Heart left ventricle (tissue), 16 donors: Measurements from ENCODE around the gene TSNAX. TPM values are rescaled to one million over a fixed set of nuclear protein-coding genes. Genes with fewer than 3 reads are reported as not detected.
A peak's percentile ranks its signal among the peaks of the same experiment; 100 is the strongest.

ENCODE experiments used
- ATAC-seq, 4 donors: fragments of 200-7000 bp; cut with Tn5 transposase; one replicate each; pipeline ENCODE4 v1.9.1; 2020 to 2022; ENCODE audit warnings: moderate library complexity in 4 of 4, mild to moderate bottlenecking in 3 of 4, moderate number of reproducible peaks in 1 of 4
- DNase-seq, 5 donors: peaks; one replicate each; pipeline ENCODE4 v3.0.0-alpha.2; 2020
- H3K27ac ChIP-seq, 12 donors: fragments of 200-600 bp; sonication (generic) in 4 of 12; one replicate each; pipeline versions ENCODE4 v1.5.0 to v1.8.0; 2016 to 2022; ENCODE audit warnings: mild to moderate bottlenecking in 2 of 12
- H3K27me3 ChIP-seq, 9 donors: fragments of 200-600 bp; sonication (generic) in 2 of 9; one replicate each; pipeline versions ENCODE4 v1.5.1 to v1.8.0; 2016 to 2022; ENCODE audit warnings: mild to moderate bottlenecking in 3 of 9
- H3K36me3 ChIP-seq, 9 donors: fragments of 200-600 bp; sonication (generic) in 2 of 9; one replicate each; pipeline versions ENCODE4 v1.5.0 to v1.8.0; 2018 to 2022; ENCODE audit warnings: mild to moderate bottlenecking in 2 of 9
- H3K4me1 ChIP-seq, 12 donors: fragments of 200-600 bp; sonication (generic) in 4 of 12; one replicate each; pipeline versions ENCODE4 v1.5.0 to v1.8.0; 2016 to 2022; ENCODE audit warnings: mild to moderate bottlenecking in 3 of 12
- H3K4me3 ChIP-seq, 12 donors: fragments of 200-600 bp; sonication (generic) in 4 of 12; one replicate each; pipeline versions ENCODE4 v1.5.0 to v1.8.0; 2017 to 2022; ENCODE audit warnings: mild to moderate bottlenecking in 9 of 12, moderate library complexity in 4 of 12
- H3K9me3 ChIP-seq, 12 donors: fragments of 200-600 bp; sonication (generic) in 4 of 12; one replicate each; pipeline versions ENCODE4 v1.5.0 to v1.8.0; 2016 to 2022; ENCODE audit warnings: mild to moderate bottlenecking in 1 of 12
- POLR2A ChIP-seq, 2 donors: fragments of 450-650 bp; IDR thresholded peaks; one replicate each; pipeline ENCODE4 v1.6.1; 2017; ENCODE audit warnings: antibody characterized with exemption in 2 of 2, mild to moderate bottlenecking in 2 of 2, moderate library complexity in 2 of 2
- WGBS, 4 donors: extraction: QIAGEN DNeasy Blood & Tissue Kit in 2 of 4; methylation state at CpG; one replicate each; pipeline versions ENCODE4 v1.1.5 to v1.1.7; 2013 to 2018; 5-methylcytosine and 5-hydroxymethylcytosine counted together
- intact Hi-C, 10 donors: fragments of 100-400 bp; cut with DNase I; formaldehyde crosslinking; loops; one replicate each; pipeline versions ENCODE4 v1.11.1 to v1.14.2; 2022
- polyA plus RNA-seq, 2 donors: library from polyadenylated mRNA; stranded (reverse); fragments of 200-250 nt; gene quantifications; one replicate each; pipeline ENCODE4 v1.2.3, GENCODE V29; 2013
- total RNA-seq, 9 donors: library from RNA; depleted of rRNA in 2 of 9; stranded (reverse); fragments of >200 nt in 2 of 9; fragmentation: NEBNext Ultra II Directional in 3 of 9; extraction: Animal tissue kit (Norgen Biotek cat#: 25700) in 3 of 9; gene quantifications; one replicate each; pipeline versions ENCODE4 v1.1.0 to v1.2.4, GENCODE V29; 2016 to 2023
- TF ChIP-seq, protein P1 (sequence below), 12 donors: fragments of 200-600 bp; sonication (generic) in 4 of 12; IDR thresholded peaks; one replicate each; pipeline versions ENCODE4 v1.5.0 to v1.8.0; 2018 to 2022; ENCODE audit warnings: antibody characterized with exemption in 12 of 12, mild to moderate bottlenecking in 5 of 12
- donor health status: ischemic (EF 13 %, LVEDD 7.1; RV severe dilation, severe dysfunction).
- donor health status: healthy with polysubstance abuse.
- donor health status: DM: no; HTN: yes; CAD: no.
- donor health status: DM: no; HTN: no; CAD: no.
- donor health status: ischemic (EF 25% LVEDD 6.9; RV normal size, moderate dysfunction).
- donor health status: ischemic (EF 25% LVEDD 5.7; RV mildly dilated, moderate dysfunction).
- donor health status: healthy.
- donor health status: DM: yes; HTN: yes; CAD: no.
- donor health status: ischemic (EF 35%, LVEDD 5.7; RV mildly dilated, moderate dysfunction).
- donor health status: nonischemic (EF 11% LVEDD 7.7; RV severe dilation, severe dysfunction).
- donor health status: DM: yes; HTN: yes; CAD: no.
- donor health status: PGD.
- donor health status: ischemic (EF 29% LVEDD 5.4; RV normal size, mild dysfunction).
- donor health status: nonischemic (EF 23%, LVEDD 6.1; RV moderate dilation, normal function).

TSNAX gene
- total and polyA plus RNA-seq, 11 donors = 9.7 to 43.5 (median 31.7) TPM

DNA sequence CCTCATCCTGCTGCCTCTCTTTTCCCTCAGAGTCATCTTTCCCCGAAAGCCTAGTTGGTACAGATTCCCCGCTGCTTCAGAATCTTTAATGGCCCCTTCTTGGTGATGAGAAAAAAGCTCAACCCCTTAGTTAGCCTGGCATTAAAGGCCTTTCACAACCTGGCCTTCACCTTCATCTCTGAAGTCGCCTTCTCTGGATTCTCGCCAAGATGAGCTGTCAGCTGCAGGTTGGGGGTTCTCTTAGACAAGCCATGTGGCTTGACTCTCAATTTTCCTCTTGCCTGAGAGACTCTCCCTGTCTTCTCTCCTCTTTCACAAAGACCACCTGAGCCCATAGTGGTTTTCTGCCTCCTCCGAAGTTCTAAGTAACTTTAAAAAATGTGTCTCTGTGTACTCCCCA, 82.6 kb downstream of the TSNAX start:
- ATAC-seq (no peak), DNase-seq (no peak)
- WGBS, 4 donors = 78 to 90% (median 85%) methylated on average over 5 of the region's 5 CpGs
- Histone ChIP-seq H3K4me3 (no peak overlapping the region), H3K27ac (peak overlapping the region in 1 of 12 donors; percentile 49), H3K9me3 (peaks cover 0 to 3% (median 0%) of the 10 kb centered on the region in 12 donors), H3K4me1 (peaks cover 0 to 63% (median 0%) of the 10 kb centered on the region in 12 donors), H3K27me3 (no peaks in the 10 kb centered on the region), H3K36me3 (no peaks in the 10 kb centered on the region)
- TF ChIP-seq, protein P1, sequence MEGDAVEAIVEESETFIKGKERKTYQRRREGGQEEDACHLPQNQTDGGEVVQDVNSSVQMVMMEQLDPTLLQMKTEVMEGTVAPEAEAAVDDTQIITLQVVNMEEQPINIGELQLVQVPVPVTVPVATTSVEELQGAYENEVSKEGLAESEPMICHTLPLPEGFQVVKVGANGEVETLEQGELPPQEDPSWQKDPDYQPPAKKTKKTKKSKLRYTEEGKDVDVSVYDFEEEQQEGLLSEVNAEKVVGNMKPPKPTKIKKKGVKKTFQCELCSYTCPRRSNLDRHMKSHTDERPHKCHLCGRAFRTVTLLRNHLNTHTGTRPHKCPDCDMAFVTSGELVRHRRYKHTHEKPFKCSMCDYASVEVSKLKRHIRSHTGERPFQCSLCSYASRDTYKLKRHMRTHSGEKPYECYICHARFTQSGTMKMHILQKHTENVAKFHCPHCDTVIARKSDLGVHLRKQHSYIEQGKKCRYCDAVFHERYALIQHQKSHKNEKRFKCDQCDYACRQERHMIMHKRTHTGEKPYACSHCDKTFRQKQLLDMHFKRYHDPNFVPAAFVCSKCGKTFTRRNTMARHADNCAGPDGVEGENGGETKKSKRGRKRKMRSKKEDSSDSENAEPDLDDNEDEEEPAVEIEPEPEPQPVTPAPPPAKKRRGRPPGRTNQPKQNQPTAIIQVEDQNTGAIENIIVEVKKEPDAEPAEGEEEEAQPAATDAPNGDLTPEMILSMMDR (IDR thresholded peaks at IDR 0.05) = no peak
- TF ChIP-seq POLR2A (IDR thresholded peaks at IDR 0.05) = no peak
- intact Hi-C loops = no loop called here

DNA sequence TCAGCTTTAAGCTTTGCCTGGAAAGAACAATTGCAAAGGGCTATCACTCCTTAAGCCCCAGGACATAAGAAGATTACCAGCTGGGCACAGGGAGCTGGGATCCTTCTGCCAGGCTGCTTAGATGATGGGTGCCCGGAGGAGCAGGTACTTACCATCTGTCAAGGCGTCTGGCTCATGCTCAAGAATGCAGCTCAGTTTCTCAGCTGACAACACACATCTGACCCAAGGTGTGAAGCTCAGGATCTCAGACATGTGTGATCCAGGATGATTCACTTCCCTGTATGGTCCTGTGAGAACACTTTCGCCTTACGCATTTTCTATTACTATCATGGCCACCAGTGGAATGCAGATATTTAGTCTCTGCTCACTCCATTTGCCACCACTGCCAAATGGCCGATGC, 83.4 kb downstream of the TSNAX start:
- Histone ChIP-seq H3K9me3 (peaks cover 0 to 3% (median 0%) of the 10 kb centered on the region in 12 donors), H3K27me3 (no peaks in the 10 kb centered on the region), H3K4me1 (peaks cover 0 to 70% (median 0%) of the 10 kb centered on the region in 12 donors), H3K27ac (peak overlapping the region in 1 of 12 donors; percentile 80), H3K4me3 (no peak overlapping the region), H3K36me3 (no peaks in the 10 kb centered on the region)
- ATAC-seq (no peak), DNase-seq (no peak)
- no peak for TF ChIP-seq POLR2A (IDR thresholded peaks at IDR 0.05)
- TF ChIP-seq, protein P1 (IDR thresholded peaks at IDR 0.05) = no peak
- whole genome bisulfite sequencing, 4 donors = 85 to 95% (median 91%) methylated on average over 5 of the region's 5 CpGs
- intact Hi-C loops = no loop called here

DNA sequence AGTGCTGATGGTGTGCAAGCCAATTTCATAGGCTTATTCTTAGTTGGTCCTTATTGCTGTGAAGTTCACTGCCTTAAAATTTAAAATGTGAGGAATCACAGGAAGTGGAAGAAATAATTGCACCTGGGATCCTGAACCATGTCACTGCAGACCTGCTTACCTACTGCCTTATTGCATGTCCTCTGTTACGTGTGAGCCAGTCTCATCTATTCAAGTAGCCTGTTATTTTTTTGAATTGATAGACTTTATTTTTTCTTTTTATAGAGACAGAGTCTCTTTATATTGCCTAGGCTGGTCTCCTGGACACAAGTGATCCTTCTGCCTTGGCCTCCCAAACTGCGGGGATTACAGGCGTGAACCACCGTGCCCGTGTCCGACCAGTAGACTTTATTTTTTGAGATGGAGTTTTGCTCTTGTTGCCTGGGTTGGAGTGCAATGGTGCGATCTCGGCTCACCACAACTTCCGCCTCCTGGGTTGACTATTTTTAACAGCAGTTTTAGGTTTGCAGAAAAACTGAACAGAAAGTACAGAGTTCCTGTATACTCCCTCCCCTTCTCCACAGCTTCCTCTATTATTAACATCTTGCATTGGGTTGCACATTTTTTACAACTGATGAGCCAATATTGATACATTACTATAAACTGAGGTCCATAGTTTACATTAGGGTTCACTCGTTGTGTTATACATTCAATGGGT, 84.1 kb downstream of the TSNAX start:
- Histone ChIP-seq H3K36me3 (no peaks in the 10 kb centered on the region), H3K27ac (peak overlapping the region in 1 of 12 donors; percentile 80), H3K27me3 (no peaks in the 10 kb centered on the region), H3K4me1 (peaks cover 0 to 68% (median 0%) of the 10 kb centered on the region in 12 donors), H3K9me3 (peaks cover 0 to 3% (median 0%) of the 10 kb centered on the region in 12 donors), H3K4me3 (peak overlapping the region in 1 of 12 donors; percentile 9)
- TF ChIP-seq POLR2A (IDR thresholded peaks at IDR 0.05) = no peak
- TF ChIP-seq, protein P1 (IDR thresholded peaks at IDR 0.05) = no peak
- DNase-seq (peak in 2 of 5 donors; percentile 27 to 47), ATAC-seq (peak; percentile 14 to 74 (median 57))
- intact Hi-C loops = no loop called here
- WGBS, 4 donors = 81 to 91% (median 88%) methylated on average over 10 of the region's 10 CpGs

DNA sequence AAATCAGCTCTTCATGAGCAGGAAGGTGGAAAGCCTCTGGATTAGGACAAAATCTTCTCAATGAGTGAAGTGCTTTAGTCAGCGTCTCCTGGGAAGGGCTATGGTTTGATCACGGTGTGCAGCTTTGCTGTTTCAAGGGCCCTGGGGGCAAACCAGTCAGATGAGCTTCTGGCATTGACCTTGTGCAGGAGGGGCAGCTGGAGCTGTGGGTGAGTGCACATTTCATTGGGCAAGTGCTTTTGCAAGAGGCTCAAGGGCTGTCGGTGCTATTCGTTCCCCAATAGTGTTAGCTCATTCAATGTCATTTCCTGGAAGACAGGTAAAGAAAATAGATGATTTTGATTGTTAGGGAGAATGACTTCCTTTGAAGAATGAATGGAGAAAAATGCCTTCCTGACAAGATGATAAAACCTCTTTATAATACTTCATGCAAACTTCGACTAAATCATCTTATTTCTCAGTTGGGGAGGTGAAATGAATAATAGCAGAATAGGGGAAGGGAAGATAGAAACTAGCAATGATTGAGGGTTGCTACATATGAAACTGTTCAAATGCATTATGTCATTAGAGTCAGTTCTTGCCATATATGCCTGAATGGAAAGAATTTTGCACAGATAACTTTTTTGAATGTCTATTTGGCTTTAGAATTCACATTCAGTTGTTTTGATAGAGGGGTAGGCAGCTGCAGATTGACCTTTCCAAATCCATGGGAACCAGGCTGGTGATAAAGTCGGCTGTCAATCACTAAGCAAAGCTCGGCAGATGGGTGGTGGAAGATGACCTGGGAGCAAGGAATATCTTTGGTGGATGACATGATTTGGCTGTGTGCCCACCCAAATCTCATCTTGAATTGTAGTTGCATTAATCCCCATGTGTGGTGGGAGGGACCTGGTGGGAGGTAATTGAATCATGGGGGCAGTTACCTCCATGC, 85.2 kb downstream of the TSNAX start:
- no peaks in the 10 kb centered on the region for H3K27me3 ChIP-seq
- peaks cover 0 to under 1% (median 0%) of the 10 kb centered on the region in 12 donors for H3K9me3 ChIP-seq
- no peak for TF ChIP-seq POLR2A (IDR thresholded peaks at IDR 0.05)
- TF ChIP-seq, protein P1 (IDR thresholded peaks at IDR 0.05) = no peak
- no peaks in the 10 kb centered on the region for H3K36me3 ChIP-seq
- H3K4me1 ChIP-seq = peaks cover 0 to 75% (median 2%) of the 10 kb centered on the region in 12 donors
- ATAC-seq = peak in 1 of 4 donors; percentile 39
- peak overlapping the region in 1 of 12 donors; percentile 9 for H3K4me3 ChIP-seq
- peak overlapping the region in 1 of 12 donors; percentile 80 for H3K27ac ChIP-seq
- DNase-seq = no peak
- WGBS, 4 donors = 67 to 71% (median 70%) methylated on average over 7 of the region's 7 CpGs
- intact Hi-C loops = no loop called here
